Trophoblast cell (in vitro differentiated cells and primary cell): ENCODE measurements around the gene PALLD.
A peak's percentile ranks its signal among the peaks of the same experiment; 100 is the strongest.

ENCODE experiments used
- DNase-seq, 2 donors: peaks; one replicate each; pipeline ENCODE4 v3.0.0-alpha.2; 2016
- H2AFZ ChIP-seq: 2 replicates; pipeline ENCODE4 v1.6.1; 2013; ENCODE audit warnings: low read length, moderate library complexity, mild to moderate bottlenecking; ENCODE audit not compliant: insufficient read depth, poor library complexity
- H2AK5ac ChIP-seq: 2 replicates; pipeline ENCODE4 v1.6.1; 2013; ENCODE audit warnings: mild to moderate bottlenecking, low read length
- H2BK120ac ChIP-seq: 2 replicates; pipeline ENCODE4 v1.6.1; 2013; ENCODE audit warnings: low read length, mild to moderate bottlenecking, moderate library complexity; ENCODE audit not compliant: insufficient read depth, poor library complexity
- H2BK12ac ChIP-seq: 2 replicates; pipeline ENCODE4 v1.6.1; 2013; ENCODE audit warnings: mild to moderate bottlenecking, low read length, moderate library complexity
- H2BK5ac ChIP-seq: 2 replicates; pipeline ENCODE4 v1.6.1; 2013; ENCODE audit warnings: low read length, low read depth, moderate library complexity, mild to moderate bottlenecking; ENCODE audit not compliant: poor library complexity
- H3K14ac ChIP-seq: 2 replicates; pipeline ENCODE4 v1.6.1; 2013; ENCODE audit warnings: mild to moderate bottlenecking, low read length
- H3K18ac ChIP-seq: 2 replicates; pipeline ENCODE4 v1.6.1; 2013; ENCODE audit warnings: mild to moderate bottlenecking, low read length
- H3K23ac ChIP-seq: 2 replicates; pipeline ENCODE4 v1.6.1; 2013; ENCODE audit warnings: low read length
- H3K27ac ChIP-seq: 2 replicates; pipeline ENCODE4 v1.5.1; 2013; ENCODE audit warnings: low read depth, mild to moderate bottlenecking, inconsistent platforms, low read length, moderate library complexity
- H3K27me3 ChIP-seq: 2 replicates; pipeline ENCODE4 v1.6.1; 2013; ENCODE audit warnings: inconsistent platforms, mild to moderate bottlenecking, low read length, moderate library complexity; ENCODE audit not compliant: insufficient read depth
- H3K36me3 ChIP-seq, 2 experiments: 1 replicate in 1 of 2; 2 replicates in 1 of 2; pipeline ENCODE4 v1.6.1; 2013; ENCODE audit warnings: low read length in 2 of 2, mild to moderate bottlenecking in 2 of 2, moderate library complexity in 1 of 2; ENCODE audit not compliant: insufficient read depth in 2 of 2, control insufficient read depth in 1 of 2
- H3K4ac ChIP-seq: 2 replicates; pipeline ENCODE4 v1.6.1; 2013; ENCODE audit warnings: low read depth, mild to moderate bottlenecking, low read length, moderate library complexity
- H3K4me1 ChIP-seq, 2 experiments: 1 replicate in 1 of 2; 2 replicates in 1 of 2; pipeline ENCODE4 v1.6.1; 2013; ENCODE audit warnings: low read length in 2 of 2, mild to moderate bottlenecking in 2 of 2, moderate library complexity in 1 of 2; ENCODE audit not compliant: insufficient read depth in 2 of 2, control insufficient read depth in 1 of 2
- H3K4me2 ChIP-seq: 2 replicates; pipeline ENCODE4 v1.6.1; 2013; ENCODE audit warnings: inconsistent platforms, mild to moderate bottlenecking, low read length, moderate library complexity
- H3K4me3 ChIP-seq: 2 replicates; pipeline ENCODE4 v1.5.1; 2013; ENCODE audit warnings: mild to moderate bottlenecking, low read depth, low read length, inconsistent platforms
- H3K79me1 ChIP-seq: one replicate; pipeline ENCODE4 v1.6.1; 2013; ENCODE audit warnings: low read length
- H3K79me2 ChIP-seq: 2 replicates; pipeline ENCODE4 v1.6.1; 2013; ENCODE audit warnings: low read length, mild to moderate bottlenecking; ENCODE audit not compliant: control insufficient read depth, insufficient read depth, poor library complexity
- H3K9ac ChIP-seq: 2 replicates; pipeline ENCODE4 v1.6.1; 2013; ENCODE audit warnings: mild to moderate bottlenecking, low read length
- H3K9me3 ChIP-seq: 2 replicates; pipeline ENCODE4 v1.6.1; 2013; ENCODE audit warnings: low read depth, mild to moderate bottlenecking, control low read depth, inconsistent platforms, low read length; ENCODE audit not compliant: insufficient read depth
- H4K12ac ChIP-seq: 2 replicates; pipeline ENCODE4 v1.6.1; 2013; ENCODE audit warnings: low read depth, mild to moderate bottlenecking, low read length, moderate library complexity
- H4K8ac ChIP-seq: 2 replicates; pipeline ENCODE4 v1.6.1; 2013; ENCODE audit warnings: low read depth, mild to moderate bottlenecking, low read length, moderate library complexity
- H4K91ac ChIP-seq: one replicate; pipeline ENCODE4 v1.6.1; 2013; ENCODE audit warnings: low read depth, mild to moderate bottlenecking, low read length, moderate library complexity
- WGBS: extraction: QIAGEN DNeasy Blood & Tissue Kit; methylation state at CpG from one replicate; pipeline ENCODE4 v1.1.7; 2013; ENCODE audit warnings: missing lambda C conversion rate; ENCODE audit not compliant: insufficient read length, insufficient coverage; ENCODE audit errors: extremely low coverage; 5-methylcytosine and 5-hydroxymethylcytosine counted together

Gene PALLD

DNA sequence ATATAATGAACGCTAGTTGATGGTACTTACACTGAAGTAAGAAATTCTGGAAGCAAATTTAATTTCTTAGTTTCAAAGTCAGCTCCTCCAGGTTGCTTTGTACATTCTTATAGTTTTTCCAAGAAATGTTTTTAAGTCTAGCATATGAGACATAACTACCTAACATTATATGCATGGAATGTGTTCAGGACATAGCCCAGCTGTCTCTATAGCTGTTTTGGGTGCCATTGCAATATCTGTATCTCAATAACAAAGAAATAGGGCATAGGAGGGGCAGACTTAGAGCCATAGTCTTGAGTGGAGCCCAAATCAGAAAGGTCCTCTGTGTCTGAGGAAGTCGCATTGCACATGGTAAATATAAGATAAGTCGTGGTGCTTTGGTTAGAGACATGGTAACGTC is 369.8 kb downstream of the PALLD start:
- H4K8ac ChIP-seq, result no peak overlapping the region

GRCh38 chr4:168867128-168867527 is 370.3 kb downstream of the PALLD start:
- Histone ChIP-seq H3K27ac (no peak overlapping the region), H3K36me3 (peaks cover 12 to 26% of the 10 kb centered on the region in 2 experiments), H2BK5ac (no peak overlapping the region), H2AFZ (no peak overlapping the region), H3K4me3 (no peak overlapping the region), H3K18ac (no peak overlapping the region), H3K9me3 (no peaks in the 10 kb centered on the region), H3K27me3 (no peaks in the 10 kb centered on the region), H3K9ac (no peak overlapping the region), H2AK5ac (no peak overlapping the region), H4K91ac (no peak overlapping the region), H3K4ac (peak overlapping the region; percentile 51), H3K79me1 (no peaks in the 10 kb centered on the region), H3K23ac (no peak overlapping the region), H3K14ac (no peak overlapping the region), H4K8ac (no peak overlapping the region), H4K12ac (no peak overlapping the region), H3K4me1 (peaks cover 5 to 7% of the 10 kb centered on the region in 2 experiments), H2BK12ac (no peak overlapping the region), H2BK120ac (no peak overlapping the region), H3K79me2 (peaks cover 3% of the 10 kb centered on the region), H3K4me2 (no peak overlapping the region)
- no peak for DNase-seq
- WGBS, result no CpG with 5 or more reads among the region's 2 CpGs

More for the DNA sequence above, 369.8 kb downstream of the PALLD start:
- peak in 1 of 2 donors; percentile 41 for DNase-seq
- Histone ChIP-seq H3K9me3 (no peaks in the 10 kb centered on the region), H2BK5ac (no peak overlapping the region), H2AFZ (no peak overlapping the region), H3K4me2 (no peak overlapping the region), H4K91ac (no peak overlapping the region), H3K4me1 (peaks cover 5 to 7% of the 10 kb centered on the region in 2 experiments), H3K23ac (no peak overlapping the region), H3K79me1 (no peaks in the 10 kb centered on the region), H3K4me3 (no peak overlapping the region), H4K12ac (no peak overlapping the region), H3K27me3 (no peaks in the 10 kb centered on the region), H3K79me2 (peaks cover 3% of the 10 kb centered on the region), H2BK12ac (no peak overlapping the region), H2AK5ac (no peak overlapping the region), H3K4ac (peak overlapping the region; percentile 82), H3K27ac (no peak overlapping the region), H3K36me3 (peaks cover 12 to 26% of the 10 kb centered on the region in 2 experiments), H3K9ac (no peak overlapping the region), H3K18ac (no peak overlapping the region), H2BK120ac (no peak overlapping the region), H3K14ac (no peak overlapping the region)
- WGBS, result no CpG with 5 or more reads among the region's 4 CpGs

DNA sequence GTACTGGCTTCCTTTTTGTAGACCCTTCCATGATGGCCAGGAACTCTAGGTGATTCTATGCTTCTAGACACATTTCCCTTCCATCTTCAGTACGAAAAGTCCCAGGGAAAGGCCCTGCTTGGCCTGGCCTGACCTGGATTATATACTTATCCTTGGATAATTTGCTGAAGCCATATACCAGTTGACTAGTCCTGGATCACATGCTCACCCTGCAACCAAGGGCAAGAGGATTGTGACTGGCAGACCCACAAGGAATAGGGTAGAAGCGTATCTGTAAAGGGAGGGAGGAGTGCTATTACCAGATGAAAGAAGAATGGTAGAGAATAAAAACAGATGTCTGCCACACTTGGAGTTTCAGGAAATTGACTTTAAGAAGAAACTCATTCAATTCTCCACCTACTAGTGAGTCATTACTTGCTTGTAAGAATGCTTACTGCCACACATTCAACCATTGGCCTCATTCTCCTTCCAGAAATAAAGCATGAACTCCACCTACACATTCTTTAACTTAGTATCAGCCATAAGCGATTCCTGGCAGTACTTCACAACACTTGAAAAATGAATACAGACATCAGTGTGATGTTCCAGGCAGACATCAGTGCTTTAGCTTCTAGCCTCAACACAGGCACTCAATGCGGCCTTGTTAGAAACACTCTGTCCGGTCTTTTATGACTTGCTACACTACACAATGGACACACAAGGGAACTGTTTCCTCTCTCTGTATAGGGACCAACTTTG is 371.4 kb downstream of the PALLD start:
- Histone ChIP-seq H2BK12ac (no peak overlapping the region), H4K12ac (no peak overlapping the region), H3K79me2 (peaks cover 3% of the 10 kb centered on the region), H4K8ac (no peak overlapping the region), H3K36me3 (peaks cover 9 to 19% of the 10 kb centered on the region in 2 experiments), H3K23ac (no peak overlapping the region), H2AK5ac (no peak overlapping the region), H3K9ac (no peak overlapping the region), H3K4ac (no peak overlapping the region), H4K91ac (no peak overlapping the region), H3K27me3 (no peaks in the 10 kb centered on the region), H3K27ac (no peak overlapping the region), H3K79me1 (no peaks in the 10 kb centered on the region), H3K4me2 (no peak overlapping the region), H3K4me3 (no peak overlapping the region), H3K9me3 (no peaks in the 10 kb centered on the region), H2BK5ac (no peak overlapping the region), H3K4me1 (peaks cover 5 to 7% of the 10 kb centered on the region in 2 experiments), H3K18ac (no peak overlapping the region), H3K14ac (no peak overlapping the region), H2BK120ac (no peak overlapping the region), H2AFZ (no peak overlapping the region)
- WGBS, result no CpG with 5 or more reads among the region's 5 CpGs
- peak in 1 of 2 donors; percentile 53 for DNase-seq

DNA sequence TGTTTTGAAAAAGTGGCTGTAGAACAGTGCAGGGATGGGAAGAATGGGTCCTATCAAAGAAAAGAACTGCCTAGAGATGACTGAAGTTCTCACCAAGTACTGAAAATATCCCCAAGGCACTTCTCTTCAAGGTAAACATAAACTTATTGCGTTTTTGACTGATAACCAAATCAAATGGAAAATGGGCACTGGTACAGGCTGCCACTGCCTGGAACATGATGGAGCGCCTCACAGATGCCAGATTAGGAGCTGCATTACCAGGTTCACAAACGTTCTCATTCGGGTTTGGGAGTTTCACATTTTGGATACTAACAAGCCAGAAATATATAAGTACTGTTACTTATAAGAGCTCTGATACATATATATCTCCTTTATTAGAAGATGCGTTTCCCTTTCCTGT is 371.9 kb downstream of the PALLD start:
- DNase-seq, result no peak
- Histone ChIP-seq H3K18ac (no peak overlapping the region), H3K79me2 (peaks cover 3% of the 10 kb centered on the region), H3K4ac (peak overlapping the region; percentile 37), H4K91ac (no peak overlapping the region), H3K9ac (no peak overlapping the region), H3K14ac (no peak overlapping the region), H2AFZ (no peak overlapping the region), H4K12ac (no peak overlapping the region), H2BK5ac (no peak overlapping the region), H3K23ac (no peak overlapping the region), H3K27me3 (no peaks in the 10 kb centered on the region), H3K4me2 (no peak overlapping the region), H3K4me1 (peaks cover 5 to 7% of the 10 kb centered on the region in 2 experiments), H2AK5ac (no peak overlapping the region), H2BK12ac (no peak overlapping the region), H3K27ac (no peak overlapping the region), H3K79me1 (no peaks in the 10 kb centered on the region), H4K8ac (no peak overlapping the region), H3K9me3 (no peaks in the 10 kb centered on the region), H2BK120ac (no peak overlapping the region), H3K36me3 (peaks cover 10 to 20% of the 10 kb centered on the region in 2 experiments), H3K4me3 (no peak overlapping the region)
- WGBS, result no CpG with 5 or more reads among the region's 5 CpGs
